Sigmoid colon (tissue), 4 donors: ENCODE results near the gene CSK.

ENCODE experiments used
- EP300 ChIP-seq, 4 donors: sonication (generic); formaldehyde crosslinking; IDR thresholded peaks; one replicate each; pipeline ENCODE4 v1.6.1; 2017; ENCODE audit warnings: antibody characterized with exemption in 4 of 4
- POLR2A ChIP-seq, 2 donors: fragments of 450-650 bp; IDR thresholded peaks; one replicate each; pipeline ENCODE4 v1.6.1; 2016; ENCODE audit warnings: antibody characterized with exemption in 2 of 2, mild to moderate bottlenecking in 2 of 2, moderate library complexity in 2 of 2
- POLR2AphosphoS5 ChIP-seq, 4 donors: sonication (generic); formaldehyde crosslinking; IDR thresholded peaks; one replicate each; pipeline ENCODE4 v1.6.1; 2017; ENCODE audit warnings: antibody characterized with exemption in 4 of 4
- TF ChIP-seq, protein P1 (sequence below), 4 experiments: fragments of 450-650 bp in 3 of 4; fragments of 200-600 bp in 1 of 4; IDR thresholded peaks; one replicate each; pipeline ENCODE4 v1.5.1; 2016 to 2019; ENCODE audit warnings: antibody characterized with exemption in 4 of 4, mild to moderate bottlenecking in 3 of 4, moderate library complexity in 2 of 4

DNA sequence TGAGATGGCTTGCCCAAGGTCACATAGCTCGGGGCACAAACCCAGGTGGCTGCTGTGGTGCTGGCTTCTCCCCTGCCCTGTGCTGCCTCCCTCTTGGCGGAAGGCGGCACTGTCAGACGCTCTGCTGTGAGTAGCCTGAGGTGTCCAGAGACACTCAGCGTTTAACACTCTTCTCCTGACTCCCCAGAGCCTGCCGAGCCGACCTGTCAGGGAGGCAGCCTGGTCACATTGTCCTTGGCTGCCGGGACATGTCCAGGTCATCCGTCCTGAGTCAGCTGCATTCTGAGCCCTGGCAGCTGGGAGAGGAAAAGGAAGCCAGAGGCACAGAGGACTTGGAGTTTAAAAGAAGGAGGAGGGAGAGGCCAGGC lies 35.5 kb downstream of the CSK start:
- TF ChIP-seq, protein P1, sequence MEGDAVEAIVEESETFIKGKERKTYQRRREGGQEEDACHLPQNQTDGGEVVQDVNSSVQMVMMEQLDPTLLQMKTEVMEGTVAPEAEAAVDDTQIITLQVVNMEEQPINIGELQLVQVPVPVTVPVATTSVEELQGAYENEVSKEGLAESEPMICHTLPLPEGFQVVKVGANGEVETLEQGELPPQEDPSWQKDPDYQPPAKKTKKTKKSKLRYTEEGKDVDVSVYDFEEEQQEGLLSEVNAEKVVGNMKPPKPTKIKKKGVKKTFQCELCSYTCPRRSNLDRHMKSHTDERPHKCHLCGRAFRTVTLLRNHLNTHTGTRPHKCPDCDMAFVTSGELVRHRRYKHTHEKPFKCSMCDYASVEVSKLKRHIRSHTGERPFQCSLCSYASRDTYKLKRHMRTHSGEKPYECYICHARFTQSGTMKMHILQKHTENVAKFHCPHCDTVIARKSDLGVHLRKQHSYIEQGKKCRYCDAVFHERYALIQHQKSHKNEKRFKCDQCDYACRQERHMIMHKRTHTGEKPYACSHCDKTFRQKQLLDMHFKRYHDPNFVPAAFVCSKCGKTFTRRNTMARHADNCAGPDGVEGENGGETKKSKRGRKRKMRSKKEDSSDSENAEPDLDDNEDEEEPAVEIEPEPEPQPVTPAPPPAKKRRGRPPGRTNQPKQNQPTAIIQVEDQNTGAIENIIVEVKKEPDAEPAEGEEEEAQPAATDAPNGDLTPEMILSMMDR (IDR thresholded peaks at IDR 0.05) = peak in 1 of 4 experiments; percentile 20
- TF ChIP-seq POLR2A (IDR thresholded peaks at IDR 0.05) = no peak
- TF ChIP-seq EP300 (IDR thresholded peaks at IDR 0.05) = no peak
- TF ChIP-seq POLR2AphosphoS5 (IDR thresholded peaks at IDR 0.05) = no peak
